NCI-H2107 treated with DMSO at 0.1 percent for 48 hours (cell line): ENCODE measurements around the gene ZNF536.

Source experiments
- DNase-seq: peaks from one replicate; lab custom pipeline; 2025; ENCODE audit not compliant: unreplicated experiment; lab: John Stamatoyannopoulos, UW

The ZNF536 gene

GRCh38 chr19:30593975-30594745, 222.0 kb downstream of the ZNF536 start:
- no peak for DNase-seq

- no peak for DNase-seq
These were observed 224.1 kb downstream of the ZNF536 start for GRCh38 chr19:30596268-30596667.

- DNase-seq, result no peak
These were observed 224.7 kb downstream of the ZNF536 start for GRCh38 chr19:30596813-30597399.

- no peak for DNase-seq
These were observed 226.5 kb downstream of the ZNF536 start for GRCh38 chr19:30598688-30599087.

GRCh38 chr19:30602661-30603350, 230.6 kb downstream of the ZNF536 start:
- no peak for DNase-seq

- DNase-seq, result no peak
These were observed 232.5 kb downstream of the ZNF536 start for GRCh38 chr19:30604657-30605056.

GRCh38 chr19:30605333-30605732, 233.1 kb downstream of the ZNF536 start:
- no peak for DNase-seq

- DNase-seq, result no peak
These were observed 234.2 kb downstream of the ZNF536 start for GRCh38 chr19:30606114-30607050.
